ENCODE measurements around the gene DAGLA.

DNA sequence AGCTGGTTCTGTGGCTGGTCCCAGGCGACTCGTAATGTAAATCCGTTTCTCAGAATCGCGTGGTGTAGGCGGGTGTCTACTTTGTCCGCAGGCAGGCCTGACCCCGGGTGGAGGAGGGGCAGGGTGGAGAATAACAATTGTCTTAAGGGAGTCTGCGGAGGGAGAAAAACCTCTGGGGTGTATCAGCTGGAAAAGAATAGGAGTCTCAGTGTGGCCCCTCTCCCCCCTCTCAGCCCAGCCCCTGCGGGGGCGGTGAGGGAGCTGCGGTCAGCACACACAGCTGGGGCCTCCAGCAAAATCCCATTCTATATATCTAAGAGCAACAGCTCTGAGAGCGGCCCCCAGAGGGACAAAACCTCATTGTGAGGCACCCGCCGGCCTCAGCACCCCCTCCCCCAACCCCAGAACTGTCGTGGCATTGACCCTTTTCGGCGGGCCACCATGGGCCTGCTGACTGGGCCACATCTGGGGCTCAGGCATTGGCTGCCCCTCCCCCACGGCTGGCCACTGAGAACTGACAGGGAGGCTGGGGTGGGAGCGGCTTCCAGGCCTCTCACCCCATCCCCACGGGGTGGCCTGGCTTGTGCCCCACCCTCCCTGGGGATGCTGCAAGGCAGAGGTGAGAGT lies 69.5 kb downstream of the DAGLA start:
- TF ChIP-seq, protein P1, sequence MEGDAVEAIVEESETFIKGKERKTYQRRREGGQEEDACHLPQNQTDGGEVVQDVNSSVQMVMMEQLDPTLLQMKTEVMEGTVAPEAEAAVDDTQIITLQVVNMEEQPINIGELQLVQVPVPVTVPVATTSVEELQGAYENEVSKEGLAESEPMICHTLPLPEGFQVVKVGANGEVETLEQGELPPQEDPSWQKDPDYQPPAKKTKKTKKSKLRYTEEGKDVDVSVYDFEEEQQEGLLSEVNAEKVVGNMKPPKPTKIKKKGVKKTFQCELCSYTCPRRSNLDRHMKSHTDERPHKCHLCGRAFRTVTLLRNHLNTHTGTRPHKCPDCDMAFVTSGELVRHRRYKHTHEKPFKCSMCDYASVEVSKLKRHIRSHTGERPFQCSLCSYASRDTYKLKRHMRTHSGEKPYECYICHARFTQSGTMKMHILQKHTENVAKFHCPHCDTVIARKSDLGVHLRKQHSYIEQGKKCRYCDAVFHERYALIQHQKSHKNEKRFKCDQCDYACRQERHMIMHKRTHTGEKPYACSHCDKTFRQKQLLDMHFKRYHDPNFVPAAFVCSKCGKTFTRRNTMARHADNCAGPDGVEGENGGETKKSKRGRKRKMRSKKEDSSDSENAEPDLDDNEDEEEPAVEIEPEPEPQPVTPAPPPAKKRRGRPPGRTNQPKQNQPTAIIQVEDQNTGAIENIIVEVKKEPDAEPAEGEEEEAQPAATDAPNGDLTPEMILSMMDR (IDR thresholded peaks at IDR 0.05), result no peak
- no peak for TF ChIP-seq EZH2 (IDR thresholded peaks at IDR 0.05; ENCODE audit: borderline replicate concordance, insufficient read depth, low read depth, low read length, poor library complexity, severe bottlenecking)
